UCSD-AML1 (cell line): ENCODE measurements around the gene ZNHIT1.
A peak's percentile ranks its signal among the peaks of the same experiment; 100 is the strongest.
"Not testable (repeated sequence)": the region's sequence is repeated elsewhere in the genome, so short reads cannot be mapped to it uniquely, and the experiment has no call there.

Experiments
- DNase-seq: peaks from one replicate; lab custom pipeline; 2025; ENCODE audit not compliant: unreplicated experiment; lab: John Stamatoyannopoulos, UW

Gene ZNHIT1

GRCh38 chr7:101186844-101187428 is 31.0 kb upstream of the ZNHIT1 start:
- no peak for DNase-seq

GRCh38 chr7:101189109-101189508 is 28.9 kb upstream of the ZNHIT1 start:
- no peak for DNase-seq

- no peak for DNase-seq
Measured at GRCh38 chr7:101195884-101196283, 22.1 kb upstream of the ZNHIT1 start.

GRCh38 chr7:101197991-101198390 is 20.0 kb upstream of the ZNHIT1 start:
- DNase-seq = no peak

GRCh38 chr7:101198476-101198875 is 19.5 kb upstream of the ZNHIT1 start:
- DNase-seq = no peak

- not testable (repeated sequence) for DNase-seq
Measured at GRCh38 chr7:101199522-101199921, 18.4 kb upstream of the ZNHIT1 start.

- DNase-seq = no peak
Measured at GRCh38 chr7:101200504-101200861, 17.5 kb upstream of the ZNHIT1 start.

- no peak for DNase-seq
Measured at GRCh38 chr7:101200862-101201599, 16.9 kb upstream of the ZNHIT1 start, which contains the start of gene MOGAT3. Gene MOGAT3 (minus strand): TSS chr7:101201036. CDS start chr7:101200854, 182 bp downstream.

GRCh38 chr7:101201695-101202602 is 16.0 kb upstream of the ZNHIT1 start:
- DNase-seq = no peak

GRCh38 chr7:101202603-101202918 is 15.4 kb upstream of the ZNHIT1 start:
- DNase-seq = no peak

- DNase-seq = peak; percentile 10
Measured at GRCh38 chr7:101203740-101204738, 13.9 kb upstream of the ZNHIT1 start.

- DNase-seq = no peak
Measured at GRCh38 chr7:101205901-101206664, 11.9 kb upstream of the ZNHIT1 start.

- DNase-seq = no peak
Measured at GRCh38 chr7:101206665-101207042, 11.3 kb upstream of the ZNHIT1 start.

GRCh38 chr7:101207459-101207858 is 10.5 kb upstream of the ZNHIT1 start:
- DNase-seq = no peak

GRCh38 chr7:101208794-101209193 is 9.2 kb upstream of the ZNHIT1 start:
- no peak for DNase-seq

- no peak for DNase-seq
Measured at GRCh38 chr7:101210143-101210542, 7.8 kb upstream of the ZNHIT1 start.

- DNase-seq = no peak
Measured at GRCh38 chr7:101211501-101211900, 6.5 kb upstream of the ZNHIT1 start.

GRCh38 chr7:101212014-101212413 is 6.0 kb upstream of the ZNHIT1 start:
- no peak for DNase-seq

- no peak for DNase-seq
Measured at GRCh38 chr7:101216001-101216859, 1.7 kb upstream of the ZNHIT1 start.
